Measurements from ENCODE around the gene SH3PXD2B.
"Not testable (repeated sequence)": the region's sequence is repeated elsewhere in the genome, so short reads cannot be mapped to it uniquely, and the experiment has no call there.

The SH3PXD2B gene

GRCh38 chr5:172380301-172380986, 73.9 kb downstream of the SH3PXD2B start:
- no peaks in the 10 kb centered on the region for H3K9me3 Mint-ChIP-seq
- no peak overlapping the region for H3K27ac Mint-ChIP-seq
- H3K27me3 Mint-ChIP-seq (ENCODE audit: low read depth), result no peaks in the 10 kb centered on the region
- no peak overlapping the region for H3K4me3 Mint-ChIP-seq
- no peaks in the 10 kb centered on the region for H3K36me3 Mint-ChIP-seq (ENCODE audit: low read depth)
- H3K4me1 Mint-ChIP-seq (ENCODE audit: low read depth), result peaks cover 4% of the 10 kb centered on the region

GRCh38 chr5:172379481-172379880, 74.8 kb downstream of the SH3PXD2B start:
- no peaks in the 10 kb centered on the region for H3K27me3 Mint-ChIP-seq (ENCODE audit: low read depth)
- H3K4me1 Mint-ChIP-seq (ENCODE audit: low read depth), result peaks cover 4% of the 10 kb centered on the region
- H3K36me3 Mint-ChIP-seq (ENCODE audit: low read depth), result no peaks in the 10 kb centered on the region
- no peak overlapping the region for H3K4me3 Mint-ChIP-seq
- no peak overlapping the region for H3K27ac Mint-ChIP-seq
- no peaks in the 10 kb centered on the region for H3K9me3 Mint-ChIP-seq

- Mint-ChIP-seq H3K36me3 (ENCODE audit: low read depth) (no peaks in the 10 kb centered on the region), H3K27ac (no peak overlapping the region), H3K9me3 (no peaks in the 10 kb centered on the region), H3K27me3 (ENCODE audit: low read depth) (no peaks in the 10 kb centered on the region), H3K4me3 (no peak overlapping the region), H3K4me1 (ENCODE audit: low read depth) (peaks cover 4% of the 10 kb centered on the region)
These were observed 76.5 kb downstream of the SH3PXD2B start for GRCh38 chr5:172377856-172378255.

- Mint-ChIP-seq H3K9me3 (no peaks in the 10 kb centered on the region), H3K36me3 (ENCODE audit: low read depth) (no peaks in the 10 kb centered on the region), H3K4me1 (ENCODE audit: low read depth) (peaks cover 4% of the 10 kb centered on the region), H3K27ac (no peak overlapping the region), H3K27me3 (ENCODE audit: low read depth) (no peaks in the 10 kb centered on the region), H3K4me3 (no peak overlapping the region)
These were observed 76.9 kb downstream of the SH3PXD2B start for GRCh38 chr5:172377438-172377837.

- no peak overlapping the region for H3K4me3 Mint-ChIP-seq
- H3K9me3 Mint-ChIP-seq, result peaks cover 13% of the 10 kb centered on the region
- H3K4me1 Mint-ChIP-seq (ENCODE audit: low read depth), result peaks cover 4% of the 10 kb centered on the region
- no peak overlapping the region for H3K27ac Mint-ChIP-seq
- no peaks in the 10 kb centered on the region for H3K36me3 Mint-ChIP-seq (ENCODE audit: low read depth)
- no peaks in the 10 kb centered on the region for H3K27me3 Mint-ChIP-seq (ENCODE audit: low read depth)
These were observed 79.5 kb downstream of the SH3PXD2B start for GRCh38 chr5:172374783-172375182.

GRCh38 chr5:172373680-172374079, 80.6 kb downstream of the SH3PXD2B start:
- Mint-ChIP-seq H3K4me3 (no peak overlapping the region), H3K36me3 (ENCODE audit: low read depth) (no peaks in the 10 kb centered on the region), H3K27ac (no peak overlapping the region), H3K4me1 (ENCODE audit: low read depth) (peaks cover 4% of the 10 kb centered on the region), H3K27me3 (ENCODE audit: low read depth) (no peaks in the 10 kb centered on the region), H3K9me3 (peaks cover 13% of the 10 kb centered on the region)

GRCh38 chr5:172371684-172372083, 82.6 kb downstream of the SH3PXD2B start:
- no peak overlapping the region for H3K4me3 Mint-ChIP-seq
- no peaks in the 10 kb centered on the region for H3K4me1 Mint-ChIP-seq (ENCODE audit: low read depth)
- H3K27ac Mint-ChIP-seq, result no peak overlapping the region
- H3K9me3 Mint-ChIP-seq, result peaks cover 13% of the 10 kb centered on the region
- H3K36me3 Mint-ChIP-seq (ENCODE audit: low read depth), result no peaks in the 10 kb centered on the region
- H3K27me3 Mint-ChIP-seq (ENCODE audit: low read depth), result no peaks in the 10 kb centered on the region

- H3K27ac Mint-ChIP-seq, result no peak overlapping the region
- H3K36me3 Mint-ChIP-seq (ENCODE audit: low read depth), result no peaks in the 10 kb centered on the region
- no peaks in the 10 kb centered on the region for H3K27me3 Mint-ChIP-seq (ENCODE audit: low read depth)
- no peak overlapping the region for H3K4me3 Mint-ChIP-seq
- peaks cover 13% of the 10 kb centered on the region for H3K9me3 Mint-ChIP-seq
- H3K4me1 Mint-ChIP-seq (ENCODE audit: low read depth), result no peaks in the 10 kb centered on the region
These were observed 83.4 kb downstream of the SH3PXD2B start for GRCh38 chr5:172370648-172371545.

GRCh38 chr5:172370237-172370640, 84.1 kb downstream of the SH3PXD2B start:
- H3K4me1 Mint-ChIP-seq (ENCODE audit: low read depth), result no peaks in the 10 kb centered on the region
- H3K27ac Mint-ChIP-seq, result no peak overlapping the region

GRCh38 chr5:172368699-172369098, 85.6 kb downstream of the SH3PXD2B start:
- not testable (repeated sequence) for H3K4me1 Mint-ChIP-seq (ENCODE audit: low read depth); H3K27ac Mint-ChIP-seq; H3K36me3 Mint-ChIP-seq (ENCODE audit: low read depth); H3K27me3 Mint-ChIP-seq (ENCODE audit: low read depth); H3K4me3 Mint-ChIP-seq
- peaks cover 13% of the 10 kb centered on the region for H3K9me3 Mint-ChIP-seq

More at GRCh38 chr5:172370237-172370640, 84.1 kb downstream of the SH3PXD2B start:
- H3K9me3 Mint-ChIP-seq, result peaks cover 13% of the 10 kb centered on the region
- no peak overlapping the region for H3K4me3 Mint-ChIP-seq
- H3K36me3 Mint-ChIP-seq (ENCODE audit: low read depth), result no peaks in the 10 kb centered on the region
- H3K27me3 Mint-ChIP-seq (ENCODE audit: low read depth), result no peaks in the 10 kb centered on the region

GRCh38 chr5:172365948-172366608, 88.2 kb downstream of the SH3PXD2B start:
- Mint-ChIP-seq H3K9me3 (peaks cover 5% of the 10 kb centered on the region), H3K4me3 (no peak overlapping the region), H3K27me3 (ENCODE audit: low read depth) (no peaks in the 10 kb centered on the region), H3K36me3 (ENCODE audit: low read depth) (no peaks in the 10 kb centered on the region), H3K27ac (no peak overlapping the region), H3K4me1 (ENCODE audit: low read depth) (peaks cover 5% of the 10 kb centered on the region)

- Mint-ChIP-seq H3K4me3 (no peak overlapping the region), H3K36me3 (ENCODE audit: low read depth) (no peaks in the 10 kb centered on the region), H3K4me1 (ENCODE audit: low read depth) (peaks cover 5% of the 10 kb centered on the region), H3K27ac (no peak overlapping the region), H3K27me3 (ENCODE audit: low read depth) (no peaks in the 10 kb centered on the region), H3K9me3 (no peaks in the 10 kb centered on the region)
These were observed 89.6 kb downstream of the SH3PXD2B start for GRCh38 chr5:172364773-172365172.

- Mint-ChIP-seq H3K9me3 (no peaks in the 10 kb centered on the region), H3K27ac (no peak overlapping the region), H3K4me1 (ENCODE audit: low read depth) (peaks cover 5% of the 10 kb centered on the region), H3K27me3 (ENCODE audit: low read depth) (no peaks in the 10 kb centered on the region), H3K36me3 (ENCODE audit: low read depth) (no peaks in the 10 kb centered on the region), H3K4me3 (no peak overlapping the region)
These were observed 91.6 kb downstream of the SH3PXD2B start for GRCh38 chr5:172362755-172363154.

- H3K36me3 Mint-ChIP-seq (ENCODE audit: low read depth), result no peaks in the 10 kb centered on the region
- H3K9me3 Mint-ChIP-seq, result no peaks in the 10 kb centered on the region
- peaks cover 5% of the 10 kb centered on the region for H3K4me1 Mint-ChIP-seq (ENCODE audit: low read depth)
- no peak overlapping the region for H3K4me3 Mint-ChIP-seq
- no peak overlapping the region for H3K27ac Mint-ChIP-seq
- no peaks in the 10 kb centered on the region for H3K27me3 Mint-ChIP-seq (ENCODE audit: low read depth)
These were observed 92.6 kb downstream of the SH3PXD2B start for GRCh38 chr5:172361566-172362238.

All from T-helper 1 cell treated with Interleukin-12 subunit alpha and Interleukin-12 subunit beta and Interleukin-4 antibody, amounts not matched to agents 30 μg/mL and 1 μg/mL, for 36 hours (primary cell).